ENCODE measurements around the gene ADARB1. TPM values are rescaled to one million over a fixed set of nuclear protein-coding genes. Genes with fewer than 3 reads are reported as not detected.
"Not testable (repeated sequence)": the region's sequence is repeated elsewhere in the genome, so short reads cannot be mapped to it uniquely, and the experiment has no call there.

Gene ADARB1
- polyA plus RNA-seq, 1 donor = 24.0 TPM

DNA sequence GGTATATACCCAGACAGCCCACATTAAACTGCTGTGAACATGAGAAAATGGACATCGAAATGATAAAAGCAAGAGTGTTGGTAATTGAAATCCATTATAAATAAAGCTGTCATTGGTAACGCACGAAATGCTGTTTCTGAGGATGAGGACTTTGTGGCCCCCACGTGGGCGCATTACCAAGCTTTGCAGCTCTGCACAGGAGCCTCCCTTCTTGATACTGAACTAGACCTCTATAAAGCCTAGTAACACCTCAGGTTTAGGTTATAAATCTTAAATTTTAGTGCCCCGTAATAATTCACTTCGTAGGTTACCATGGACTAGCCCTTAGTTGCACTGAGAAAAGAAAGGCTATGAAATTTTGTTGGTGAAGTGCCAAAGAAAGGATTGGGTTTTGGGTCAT is 45.4 kb downstream of the ADARB1 start:
- no peak for DNase-seq

DNA sequence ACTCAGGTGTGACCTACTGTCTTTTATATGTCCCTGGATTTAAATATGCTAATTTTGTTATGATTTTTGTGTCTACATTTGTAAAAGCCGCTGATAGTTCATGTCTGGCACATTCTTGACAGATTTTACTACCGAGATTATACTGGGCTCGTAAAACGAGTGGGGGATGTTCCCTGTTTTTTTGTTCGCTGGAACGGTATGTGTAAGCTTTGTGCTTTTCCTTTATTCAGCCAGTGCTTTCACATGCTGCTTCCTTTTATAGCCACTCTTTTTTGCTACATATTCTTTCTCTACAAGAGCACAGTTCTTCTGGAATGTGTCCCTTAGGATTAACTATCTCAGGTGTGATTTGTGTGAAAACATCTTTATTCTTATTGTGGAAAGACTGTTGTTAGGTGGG is 46.6 kb downstream of the ADARB1 start:
- no peak for DNase-seq

DNA sequence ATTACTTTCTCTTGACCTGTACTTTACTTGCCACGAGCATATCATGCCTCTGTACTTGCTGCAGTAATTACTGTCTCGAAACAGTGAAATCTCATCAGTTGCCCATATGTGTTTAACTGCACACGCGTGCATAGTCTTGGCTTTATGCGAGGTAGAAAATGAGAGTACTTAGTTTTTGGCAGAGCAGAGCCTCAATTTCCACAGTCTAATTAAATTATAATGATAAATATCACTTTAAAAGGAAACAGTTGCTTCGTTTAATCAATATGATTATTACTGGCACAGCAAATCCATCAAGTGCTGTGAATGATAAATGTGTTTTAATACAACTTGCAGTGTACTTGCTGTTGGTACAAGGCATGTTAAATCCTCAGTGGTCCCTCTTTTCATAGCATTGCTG is 47.6 kb downstream of the ADARB1 start:
- no peak for DNase-seq

DNA sequence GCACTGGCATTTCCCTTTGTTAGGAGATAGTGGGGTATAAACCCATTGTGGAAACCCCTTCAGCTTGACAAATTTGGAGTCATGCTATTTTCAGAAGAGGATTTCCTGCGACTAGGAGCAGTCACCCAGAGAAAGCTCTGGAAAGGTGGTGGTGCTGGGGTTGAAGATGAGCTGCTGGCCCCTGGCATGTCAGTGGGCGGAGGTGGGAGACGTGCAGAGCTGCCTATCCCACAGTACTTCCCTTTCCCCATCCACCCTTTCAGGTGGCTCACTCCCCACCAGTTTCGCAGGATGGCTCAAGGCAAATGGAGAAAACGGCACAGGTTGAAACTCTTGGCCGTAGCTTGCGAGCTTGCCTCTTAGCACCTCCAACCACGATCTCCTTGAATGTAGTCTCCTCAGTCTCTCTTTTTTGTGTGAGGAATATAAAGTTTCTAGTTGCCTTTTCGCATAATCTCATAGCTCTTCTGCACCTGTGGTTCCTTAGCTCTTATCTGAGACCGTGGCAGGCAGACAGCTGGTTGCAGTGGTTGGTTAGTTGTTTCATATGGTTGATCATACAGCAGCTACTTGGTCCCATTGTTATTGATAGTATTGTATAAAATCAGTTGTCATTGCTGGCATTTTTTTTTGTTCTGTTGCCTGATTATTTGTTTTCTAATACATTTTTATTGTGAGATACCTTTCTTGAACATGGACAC is 48.2 kb downstream of the ADARB1 start:
- no peak for DNase-seq

DNA sequence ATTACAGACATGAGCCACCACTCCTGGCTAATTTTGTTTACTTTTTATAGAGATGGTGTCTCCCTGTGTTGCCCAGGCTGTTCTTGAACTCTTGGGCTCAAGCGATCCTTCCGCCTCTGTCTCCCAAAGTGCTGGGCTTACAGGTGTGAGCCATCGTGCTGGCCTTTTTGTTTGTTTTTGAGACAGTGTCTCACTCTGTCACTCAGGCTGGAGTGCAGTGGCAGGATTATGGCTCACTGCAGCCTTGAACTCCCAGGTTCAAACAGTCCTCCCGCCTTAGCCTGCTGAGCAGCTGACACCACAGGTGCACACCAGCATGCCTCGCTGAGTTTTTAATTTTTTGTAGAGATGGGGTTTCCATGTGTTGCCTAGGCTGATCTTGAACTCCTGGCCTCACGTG is 49.1 kb downstream of the ADARB1 start:
- no peak for DNase-seq

DNA sequence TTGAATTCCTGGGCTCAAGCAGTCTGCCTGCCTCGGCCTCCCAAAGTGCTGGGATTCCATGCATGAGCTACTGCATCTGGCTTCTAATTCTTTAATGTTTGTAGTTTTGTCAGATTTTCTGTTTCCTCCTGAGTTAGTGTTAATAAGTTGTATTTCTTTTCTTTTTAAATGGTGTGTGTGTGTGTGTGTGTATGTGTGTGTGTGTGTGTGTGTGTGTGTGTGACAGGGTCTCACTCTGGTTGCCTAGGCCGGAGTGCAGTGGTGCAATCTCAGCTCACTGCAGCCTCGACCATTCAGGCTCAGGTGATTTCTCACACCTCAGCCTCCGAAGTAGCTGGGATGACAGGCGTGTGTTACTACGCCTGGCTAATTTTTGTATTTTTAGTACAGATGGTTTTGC is 50.2 kb downstream of the ADARB1 start:
- no peak for DNase-seq

DNA sequence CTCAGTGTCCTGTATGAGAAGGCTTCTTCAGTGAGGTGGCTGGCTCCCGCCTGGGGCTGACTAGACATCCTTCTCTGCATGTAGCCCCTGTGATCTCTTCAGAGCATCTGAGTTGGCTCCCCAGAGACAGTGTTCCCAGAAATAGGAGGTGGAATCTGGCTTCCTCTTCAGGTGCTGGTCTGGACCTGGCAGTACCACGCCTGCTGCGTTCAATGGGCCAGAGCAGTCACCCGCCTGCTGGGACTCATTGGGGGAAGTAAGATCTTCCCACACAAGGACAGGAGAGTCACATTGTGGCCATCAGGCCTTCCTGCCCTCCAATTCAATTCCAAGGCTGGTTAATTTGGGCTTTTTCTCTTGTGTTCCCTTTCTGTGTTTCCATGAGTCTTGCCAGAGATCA is 51.0 kb downstream of the ADARB1 start:
- DNase-seq = no peak

DNA sequence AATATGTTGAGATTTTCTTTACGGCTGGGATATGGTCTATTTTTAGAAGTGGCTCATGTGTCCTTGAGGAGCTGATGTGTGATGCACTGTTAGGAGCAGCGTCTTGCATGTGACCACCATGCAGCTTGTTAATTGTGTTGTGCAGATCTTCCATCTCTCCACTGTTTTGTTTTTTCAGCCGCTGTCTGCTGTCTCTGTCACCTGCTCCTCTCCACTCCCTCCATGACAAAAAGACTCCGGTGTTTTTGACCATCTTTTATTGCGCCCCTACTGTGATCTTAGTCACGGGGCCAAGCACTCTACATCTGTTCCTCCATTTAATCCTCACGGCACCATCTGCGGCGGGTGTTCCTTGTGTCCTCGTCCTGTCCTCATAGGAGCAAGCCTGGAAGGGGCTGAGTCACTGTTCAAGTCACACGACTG is 51.8 kb downstream of the ADARB1 start:
- DNase-seq = no peak

DNA sequence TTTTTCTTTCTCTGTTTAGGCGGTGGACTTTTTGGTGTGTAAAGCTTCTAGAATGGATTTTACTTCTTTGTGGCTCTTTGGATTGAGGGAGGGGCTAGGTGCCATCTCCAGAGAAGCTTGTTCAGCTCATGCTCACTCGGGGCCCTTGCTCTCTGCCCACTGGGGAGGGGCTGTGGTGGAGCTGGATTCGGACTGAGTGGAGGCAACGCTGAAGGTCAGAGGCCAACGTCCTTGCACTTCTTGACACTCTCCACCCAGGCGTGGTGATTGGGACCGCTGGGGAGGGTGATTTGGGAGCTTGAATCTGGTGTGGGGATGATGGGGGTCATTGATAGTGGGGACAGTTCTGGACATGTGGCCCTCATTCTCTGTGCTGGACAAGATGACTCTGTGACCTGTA is 52.6 kb downstream of the ADARB1 start:
- DNase-seq = no peak

DNA sequence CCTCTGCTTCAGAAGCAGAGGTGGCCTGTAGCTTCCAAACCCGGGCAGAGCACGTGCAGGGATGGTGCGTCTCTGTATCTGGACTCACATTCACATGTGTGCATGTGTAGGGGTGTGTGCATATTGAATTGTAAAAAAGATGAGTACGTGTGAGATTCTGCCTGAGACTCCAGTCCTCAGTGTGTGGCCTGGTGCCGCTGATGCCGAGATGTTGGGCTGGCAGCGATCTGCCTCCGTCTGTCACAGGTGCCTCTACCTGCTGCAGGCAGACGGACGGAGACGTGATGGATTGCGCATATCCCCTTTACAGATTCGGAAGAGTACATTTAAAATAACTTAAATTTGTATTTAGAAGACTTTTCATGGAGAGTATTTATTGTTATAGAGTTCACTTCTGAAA is 53.6 kb downstream of the ADARB1 start:
- no peak for DNase-seq

DNA sequence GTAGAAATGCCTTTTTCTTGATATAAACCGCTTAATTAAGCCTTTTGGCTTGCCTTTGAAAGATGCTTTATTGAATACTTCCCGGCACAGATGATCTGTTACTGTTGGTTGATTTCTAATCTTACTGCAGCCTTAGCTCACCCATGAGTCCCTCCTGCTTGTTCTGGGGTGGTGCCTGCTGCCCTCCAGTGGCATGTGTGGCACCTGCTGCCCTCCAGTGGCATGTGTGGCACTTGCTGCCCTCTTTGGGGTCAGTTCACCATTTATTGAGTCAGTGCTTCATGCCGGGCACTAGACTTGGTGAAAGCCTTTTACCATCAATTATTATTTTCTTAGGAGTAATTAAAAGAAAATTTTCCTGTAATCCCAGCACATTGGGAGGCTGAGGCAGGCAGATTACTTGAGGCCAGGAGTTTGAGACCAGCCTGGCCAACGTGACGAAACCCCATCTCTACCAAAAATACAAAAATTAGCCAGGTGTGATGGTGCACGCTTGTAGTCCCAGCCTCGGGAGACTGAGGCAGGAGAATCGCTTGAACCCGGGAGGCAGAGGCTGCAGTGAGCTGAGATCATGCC is 54.3 kb downstream of the ADARB1 start:
- DNase-seq = no peak

DNA sequence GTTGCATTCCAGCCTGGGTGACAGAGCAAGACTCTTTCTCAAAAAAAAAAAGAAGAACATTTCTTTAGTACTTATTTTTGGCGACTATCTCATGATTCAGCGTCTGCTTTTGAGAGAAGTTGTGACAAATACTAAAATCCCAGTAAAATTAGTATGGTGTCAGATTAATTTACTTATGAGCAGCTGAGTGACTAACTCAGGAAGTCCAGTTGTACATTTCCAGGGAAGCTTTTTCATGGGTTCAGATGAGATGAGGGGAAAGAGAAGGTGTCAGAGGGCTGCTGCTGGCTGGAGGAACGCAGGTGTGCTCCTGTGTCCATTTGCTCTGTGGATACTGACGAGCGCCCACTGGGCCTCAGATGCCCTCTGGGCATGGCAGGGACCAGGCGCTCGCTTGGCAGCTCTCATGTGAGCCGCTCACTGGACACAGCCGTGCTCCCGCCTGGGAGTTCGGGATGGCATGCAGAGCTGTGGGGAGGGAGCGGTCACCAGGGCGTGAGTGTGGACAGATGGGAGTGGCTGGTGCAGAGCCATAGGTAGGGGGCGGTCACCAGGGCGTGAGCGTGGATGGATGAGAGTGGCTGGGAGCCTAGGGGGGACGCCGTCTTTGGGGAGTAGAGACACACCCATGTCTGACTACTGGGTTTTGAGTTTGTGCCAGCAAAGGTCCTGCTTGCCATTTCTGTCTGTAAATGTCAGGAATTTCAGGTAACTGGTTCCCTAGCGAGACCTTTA is 55.0 kb downstream of the ADARB1 start:
- no peak for DNase-seq

DNA sequence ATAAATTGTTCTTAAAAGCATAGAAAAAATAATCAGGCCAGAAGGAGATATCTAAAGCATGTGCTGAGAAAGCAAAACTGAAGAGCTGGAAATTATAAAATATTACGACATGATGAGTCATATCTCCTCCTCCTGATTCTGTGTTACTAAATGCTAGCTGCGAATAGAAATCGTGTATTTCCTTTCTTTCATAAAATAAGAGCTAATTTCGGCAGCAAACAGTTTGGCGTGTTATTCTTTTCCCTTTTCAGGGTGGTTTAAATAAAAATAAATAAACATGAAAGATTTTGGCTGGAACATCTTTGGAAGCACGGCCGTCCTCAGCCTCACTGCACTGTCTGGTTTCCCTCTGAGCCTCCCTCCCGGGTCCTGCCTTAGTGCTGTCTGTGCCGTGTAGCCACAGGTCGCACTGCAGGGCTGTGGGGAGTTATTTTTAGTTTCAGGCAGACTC is 56.0 kb downstream of the ADARB1 start:
- DNase-seq = no peak

DNA sequence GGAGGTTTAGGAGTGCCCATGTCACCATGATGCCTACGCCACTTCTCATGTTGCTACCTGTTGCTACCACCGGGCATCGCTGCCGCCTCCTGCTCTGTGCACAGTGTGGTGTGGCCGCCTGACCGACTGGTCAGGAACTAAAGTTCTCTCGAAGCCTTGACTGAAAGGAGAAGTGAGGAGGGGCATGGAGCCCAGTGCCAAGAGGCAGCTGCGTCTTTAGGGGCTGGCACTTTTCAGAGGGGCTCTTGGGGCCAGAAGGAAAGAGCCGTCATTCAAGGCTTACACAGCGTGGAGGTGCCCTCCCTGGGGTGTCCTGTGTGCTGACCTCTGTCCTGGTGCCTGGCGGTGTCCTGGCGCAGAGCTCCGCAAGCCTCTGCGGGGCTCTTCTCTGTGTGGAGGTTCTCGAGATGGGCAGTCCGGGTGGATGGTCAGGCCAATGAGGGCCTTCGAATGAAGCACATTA is 57.2 kb downstream of the ADARB1 start:
- DNase-seq = no peak

DNA sequence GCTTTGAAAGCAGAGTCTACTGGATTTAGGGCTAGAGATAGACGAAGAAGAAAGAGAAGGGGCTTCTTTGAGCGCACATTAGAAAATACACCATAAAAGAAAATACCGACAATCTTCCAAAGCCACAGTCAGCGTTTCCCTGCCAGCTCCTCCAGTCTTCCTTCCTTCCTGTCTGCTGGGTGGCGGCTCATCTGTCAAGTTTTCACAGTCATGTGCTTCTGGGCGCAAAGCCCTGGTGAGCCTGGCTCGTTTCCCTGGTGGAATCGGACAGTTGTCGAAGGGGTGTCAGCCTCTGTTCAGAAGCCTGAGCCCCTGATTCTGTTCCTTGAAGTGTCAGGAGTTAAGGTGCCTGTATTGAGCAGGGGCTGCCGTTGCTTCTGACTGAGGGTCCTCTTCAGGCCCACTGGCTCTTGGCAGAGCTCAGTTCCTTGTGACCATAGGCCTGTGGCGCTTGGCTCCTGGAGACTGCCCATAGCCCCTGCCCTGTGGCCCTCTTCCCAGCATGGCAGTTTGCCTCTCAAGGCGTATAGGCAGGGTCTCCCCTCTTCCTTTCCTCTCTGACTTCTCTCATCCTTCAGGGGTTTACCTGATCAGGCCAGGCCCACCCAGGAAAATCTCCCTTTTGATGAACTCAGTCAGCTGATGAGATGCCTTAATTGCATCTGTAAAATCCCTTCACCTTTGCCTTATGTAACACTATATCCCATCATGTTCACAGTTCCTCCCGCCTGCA is 58.6 kb downstream of the ADARB1 start:
- DNase-seq = no peak

DNA sequence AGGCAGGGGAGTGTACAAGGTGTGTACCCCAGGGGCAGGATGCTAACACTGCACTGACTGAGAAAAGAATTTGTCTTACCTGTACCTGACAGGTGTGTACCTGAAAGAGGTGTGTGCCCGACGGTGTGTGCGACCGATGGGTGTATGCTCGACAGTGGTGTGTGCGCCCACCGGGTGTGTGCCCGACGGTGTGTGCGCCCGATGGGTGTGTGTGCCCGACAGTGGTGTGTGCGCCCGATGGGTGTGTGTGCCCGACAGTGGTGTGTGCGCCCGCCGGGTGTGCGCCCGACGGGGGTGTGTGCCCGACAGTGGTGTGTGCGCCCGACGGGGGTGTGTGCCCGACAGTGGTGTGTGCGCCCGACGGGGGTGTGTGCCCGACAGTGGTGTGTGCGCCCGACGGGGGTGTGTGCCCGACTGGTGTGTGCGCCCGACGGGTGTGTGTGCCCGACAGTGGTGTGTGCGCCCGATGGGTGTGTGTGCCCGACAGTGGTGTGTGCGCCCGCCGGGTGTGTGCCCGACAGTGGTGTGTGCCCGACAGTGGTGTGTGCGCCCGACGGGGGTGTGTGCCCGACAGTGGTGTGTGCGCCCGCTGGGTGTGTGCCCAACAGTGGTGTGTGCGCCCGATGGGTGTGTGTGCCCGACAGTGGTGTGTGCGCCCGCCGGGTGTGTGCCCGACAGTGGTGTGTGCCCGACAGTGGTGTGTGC is 59.3 kb downstream of the ADARB1 start:
- DNase-seq = not testable (repeated sequence)

DNA sequence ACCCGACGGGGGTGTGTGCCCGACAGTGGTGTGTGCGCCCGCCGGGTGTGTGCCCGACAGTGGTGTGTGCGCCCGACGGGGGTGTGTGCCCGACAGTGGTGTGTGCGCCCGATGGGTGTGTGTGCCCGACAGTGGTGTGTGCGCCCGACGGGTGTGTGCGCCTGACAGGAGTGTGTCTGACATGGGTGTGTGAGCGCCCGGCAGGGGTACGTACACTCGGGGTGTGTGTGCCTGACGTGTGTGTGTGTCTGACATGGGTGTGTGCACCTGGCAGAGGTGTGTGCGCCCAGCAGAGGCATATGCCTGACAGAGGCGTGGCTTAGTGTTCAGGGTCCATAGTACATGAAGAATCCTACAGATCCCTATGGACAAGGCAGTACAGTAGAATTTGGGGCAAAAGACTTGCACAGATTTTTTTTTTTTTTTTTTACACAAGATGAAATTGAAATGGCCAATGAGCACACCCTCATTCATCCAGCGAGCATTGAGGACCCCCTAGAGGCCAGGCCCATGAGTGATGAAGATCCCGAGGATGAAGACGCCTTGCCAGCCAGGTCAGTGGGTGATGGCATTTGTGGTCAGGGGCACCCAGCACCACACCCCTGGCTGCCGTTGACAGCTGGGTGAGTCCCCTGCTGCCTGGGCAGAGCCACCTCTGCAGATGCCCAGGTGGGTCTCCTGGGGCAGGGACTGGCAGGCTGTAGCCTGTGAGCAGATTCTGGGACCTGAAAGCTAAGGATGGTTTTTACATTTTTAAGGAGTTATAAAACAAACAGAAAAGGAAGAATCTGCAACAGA is 60.1 kb downstream of the ADARB1 start:
- no peak for DNase-seq

DNA sequence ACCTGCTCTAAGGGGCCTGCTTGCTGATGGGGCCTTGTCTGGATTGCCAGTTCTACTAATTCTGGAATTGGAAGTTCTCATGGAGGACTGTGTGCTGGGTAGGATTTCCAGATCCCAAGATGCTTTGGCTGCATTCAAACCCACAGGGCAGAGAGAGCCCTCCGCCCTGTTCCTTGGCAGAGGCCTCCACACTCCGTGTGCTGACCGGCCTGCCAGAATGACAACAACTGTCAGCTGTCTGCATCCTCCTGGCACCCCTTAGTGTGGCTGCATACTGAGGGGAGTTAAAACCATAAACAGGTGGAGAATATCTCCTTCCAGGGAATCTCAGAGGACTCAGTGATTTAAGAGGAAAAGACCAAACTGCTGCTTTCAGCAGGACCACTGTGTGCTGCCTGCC is 60.7 kb downstream of the ADARB1 start:
- DNase-seq = peak; percentile 54

DNA sequence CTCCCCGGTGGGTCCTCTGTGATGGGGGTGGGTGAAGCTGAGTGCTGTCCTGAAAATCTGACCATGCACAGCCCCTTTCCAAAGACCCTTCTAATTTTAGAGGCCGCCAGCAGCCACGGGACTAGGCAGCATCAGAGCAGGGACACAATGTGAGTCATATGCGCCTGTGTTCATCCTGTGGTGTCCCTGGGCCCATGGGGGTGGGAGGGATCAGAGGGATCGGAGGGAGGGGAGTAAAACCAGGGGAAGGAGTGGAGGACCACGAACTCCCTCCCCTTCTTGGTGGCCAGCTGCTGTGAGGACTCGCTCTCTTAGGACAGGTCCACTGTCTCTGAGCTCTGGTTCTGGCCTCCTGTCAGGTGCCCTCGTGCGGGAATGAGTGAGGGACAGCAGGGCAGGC is 61.5 kb downstream of the ADARB1 start:
- DNase-seq = no peak

DNA sequence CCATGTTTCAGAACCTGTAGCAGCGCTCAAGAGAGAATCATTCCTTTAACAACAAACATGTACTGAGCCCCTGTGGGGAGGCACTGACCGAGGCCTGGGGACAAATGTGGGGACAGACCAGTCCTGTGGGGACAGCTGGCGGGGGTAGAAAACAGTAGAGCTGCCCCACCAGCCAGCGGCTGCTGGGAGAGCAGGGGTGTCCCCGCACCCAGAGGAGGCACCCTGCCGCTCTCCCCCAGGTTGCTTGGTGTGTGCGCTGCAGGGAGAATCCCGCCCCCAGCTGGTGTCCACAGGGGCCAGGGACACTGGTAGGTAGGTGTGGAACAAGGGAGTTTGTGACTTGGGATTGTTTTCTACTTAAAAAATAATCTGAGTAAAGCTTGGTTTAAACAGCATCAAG is 62.1 kb downstream of the ADARB1 start:
- DNase-seq = no peak

DNA sequence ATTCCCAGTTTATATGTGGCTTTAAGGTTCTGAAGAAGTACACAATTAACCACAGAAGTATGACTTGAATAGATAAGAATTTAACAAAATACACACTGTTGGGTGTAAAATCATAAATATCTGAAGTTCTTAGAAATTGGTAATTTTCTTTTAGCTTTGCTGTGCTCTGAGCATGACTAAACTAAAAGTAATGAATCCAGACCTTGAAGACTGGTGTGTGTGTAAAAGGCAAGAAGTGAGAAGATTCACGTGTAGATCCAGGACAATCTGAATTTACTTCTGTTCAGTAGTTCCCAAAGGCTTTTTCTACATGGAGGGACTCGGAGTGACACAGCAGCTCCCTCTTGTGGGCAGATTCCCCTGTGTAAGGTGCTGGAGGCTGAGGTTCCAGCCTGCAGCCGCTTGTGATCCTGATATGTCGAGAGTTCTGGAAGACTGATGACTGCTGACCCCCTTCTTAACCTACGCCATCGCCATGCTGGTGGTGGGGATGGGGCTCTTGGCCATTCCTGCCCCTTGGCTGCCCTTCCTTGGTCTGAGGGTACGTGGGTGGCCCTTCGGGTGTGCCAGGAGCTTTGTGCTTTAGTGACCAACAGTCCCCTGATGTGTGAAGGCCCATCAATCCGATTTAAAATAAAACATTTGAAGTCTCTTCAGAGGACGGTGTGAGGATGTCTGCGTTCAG is 62.7 kb downstream of the ADARB1 start:
- DNase-seq = peak; percentile 87
